Adrenal gland (tissue), 5 donors: Measurements from ENCODE around the gene HDAC4.

Experiments used
- POLR2A ChIP-seq, 2 donors: fragments of 450-650 bp; IDR thresholded peaks; one replicate each; pipeline ENCODE4 v1.6.1; 2017; ENCODE audit warnings: antibody characterized with exemption in 2 of 2, mild to moderate bottlenecking in 2 of 2, moderate library complexity in 1 of 2
- TF ChIP-seq, protein P1 (sequence below), 6 experiments: fragments of 450-650 bp in 4 of 6; fragments of 200-600 bp in 2 of 6; sonication (generic) in 1 of 6; IDR thresholded peaks; 1 replicate in 5 of 6; 2 replicates in 1 of 6; pipeline versions ENCODE4 v1.5.1 to v1.8.0; 2016 to 2021; ENCODE audit warnings: antibody characterized with exemption in 6 of 6, mild to moderate bottlenecking in 2 of 6, moderate library complexity in 1 of 6
- donor health status: DM: no; HTN: no; CAD: no.

DNA sequence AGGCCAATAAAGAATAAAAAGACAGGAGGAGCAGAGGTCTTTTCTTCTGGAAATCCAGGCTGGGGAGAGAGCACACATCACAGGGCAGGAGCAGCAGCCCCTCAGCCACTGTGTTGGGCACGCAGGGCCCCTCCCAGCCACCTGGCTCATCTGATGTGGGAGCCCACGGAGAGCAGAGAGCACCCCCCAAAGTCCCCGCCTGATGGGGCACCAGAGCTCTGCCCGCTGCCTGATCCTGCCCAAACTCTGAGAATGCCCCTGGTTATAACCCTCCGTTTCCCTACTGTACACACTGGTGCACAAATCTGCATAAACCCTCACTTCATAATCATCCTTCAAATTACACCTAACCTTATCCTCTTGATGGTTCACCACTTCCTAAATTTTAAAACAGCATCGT is 111.3 kb downstream of the HDAC4 start:
- no peak for TF ChIP-seq POLR2A (IDR thresholded peaks at IDR 0.05)
- TF ChIP-seq, protein P1, sequence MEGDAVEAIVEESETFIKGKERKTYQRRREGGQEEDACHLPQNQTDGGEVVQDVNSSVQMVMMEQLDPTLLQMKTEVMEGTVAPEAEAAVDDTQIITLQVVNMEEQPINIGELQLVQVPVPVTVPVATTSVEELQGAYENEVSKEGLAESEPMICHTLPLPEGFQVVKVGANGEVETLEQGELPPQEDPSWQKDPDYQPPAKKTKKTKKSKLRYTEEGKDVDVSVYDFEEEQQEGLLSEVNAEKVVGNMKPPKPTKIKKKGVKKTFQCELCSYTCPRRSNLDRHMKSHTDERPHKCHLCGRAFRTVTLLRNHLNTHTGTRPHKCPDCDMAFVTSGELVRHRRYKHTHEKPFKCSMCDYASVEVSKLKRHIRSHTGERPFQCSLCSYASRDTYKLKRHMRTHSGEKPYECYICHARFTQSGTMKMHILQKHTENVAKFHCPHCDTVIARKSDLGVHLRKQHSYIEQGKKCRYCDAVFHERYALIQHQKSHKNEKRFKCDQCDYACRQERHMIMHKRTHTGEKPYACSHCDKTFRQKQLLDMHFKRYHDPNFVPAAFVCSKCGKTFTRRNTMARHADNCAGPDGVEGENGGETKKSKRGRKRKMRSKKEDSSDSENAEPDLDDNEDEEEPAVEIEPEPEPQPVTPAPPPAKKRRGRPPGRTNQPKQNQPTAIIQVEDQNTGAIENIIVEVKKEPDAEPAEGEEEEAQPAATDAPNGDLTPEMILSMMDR (IDR thresholded peaks at IDR 0.05) = no peak
